PFSK-1 (cell line): ENCODE data around the gene AATF.

Experiments
- FOXP2 ChIP-seq: optimal IDR thresholded peaks from 2 replicates; pipeline ENCODE3; 2011; ENCODE audit warnings: borderline replicate concordance, control low read depth, inconsistent platforms; ENCODE audit not compliant: insufficient read depth; ENCODE audit errors: extremely low read length, extremely low read depth
- POLR2AphosphoS5 ChIP-seq: IDR thresholded peaks from 2 replicates; pipeline ENCODE4 v1.6.1; 2012; ENCODE audit warnings: low read depth, mild to moderate bottlenecking, control low read depth, low read length, moderate library complexity
- REST ChIP-seq, 2 experiments: IDR thresholded peaks; 2 replicates each; pipeline versions ENCODE4 v1.6.1 to v1.8.0; 2011 to 2012; ENCODE audit warnings: low read depth in 2 of 2, low read length in 2 of 2, control low read depth in 1 of 2, inconsistent platforms in 1 of 2, mild to moderate bottlenecking in 1 of 2, moderate library complexity in 1 of 2; ENCODE audit not compliant: insufficient read depth in 1 of 2
- SIN3A ChIP-seq: IDR thresholded peaks from 2 replicates; pipeline ENCODE4 v1.6.1; 2012; ENCODE audit warnings: mild to moderate bottlenecking, low read length, moderate library complexity, borderline replicate concordance; ENCODE audit not compliant: insufficient read depth
- TAF1 ChIP-seq: IDR thresholded peaks from 2 replicates; pipeline ENCODE4 v1.6.1; 2012; ENCODE audit warnings: low read length, control low read depth, borderline replicate concordance; ENCODE audit not compliant: insufficient read depth

AATF gene

DNA sequence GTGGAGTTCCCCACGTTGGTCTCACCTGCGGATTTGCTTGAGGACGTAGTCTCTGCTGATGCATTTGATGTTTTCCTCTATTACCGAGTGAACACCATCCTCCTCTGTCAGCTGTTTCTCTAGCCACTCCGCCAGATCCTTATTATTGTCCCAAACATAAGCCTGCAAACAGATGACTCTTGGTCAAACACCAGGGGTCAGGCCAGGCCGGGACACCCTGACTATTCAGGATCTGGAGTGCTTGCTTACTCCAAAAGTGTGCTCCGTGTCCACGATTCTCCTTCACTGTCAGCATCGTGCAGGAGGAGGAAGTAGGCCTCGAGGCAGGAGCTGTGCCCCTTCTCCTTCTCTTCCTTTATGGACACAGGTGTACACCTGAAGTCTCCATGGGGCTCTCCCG, 140.2 kb downstream of the AATF start:
- TF ChIP-seq POLR2AphosphoS5, result no peak
- no peak for TF ChIP-seq SIN3A
- no peak for TF ChIP-seq TAF1
- TF ChIP-seq FOXP2, result no peak
- no peak for TF ChIP-seq REST (IDR thresholded peaks at IDR 0.05; ENCODE audit: insufficient read depth in 1 of 2, low read depth in 2 of 2, low read length in 2 of 2)

DNA sequence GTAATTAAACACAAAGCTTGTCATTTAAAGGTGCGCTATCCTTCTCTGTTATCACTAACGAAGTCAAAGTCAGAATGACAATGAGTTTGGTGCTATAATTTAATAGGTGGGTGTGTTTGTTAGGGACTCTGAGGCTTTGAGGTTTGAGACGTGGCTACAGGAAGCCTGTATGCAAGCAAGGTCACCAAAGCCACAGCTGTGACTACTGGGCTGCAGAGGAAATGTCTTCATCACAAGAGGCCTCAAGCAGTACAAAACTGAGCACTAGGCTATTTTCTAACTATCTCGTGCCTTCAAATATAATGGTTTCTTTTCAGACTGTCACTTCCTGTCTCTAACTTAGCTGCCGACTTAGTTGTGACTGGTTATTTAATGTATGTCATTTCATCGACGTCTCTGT, 141.2 kb downstream of the AATF start:
- TF ChIP-seq FOXP2 (no peak), SIN3A (no peak), TAF1 (no peak), REST (IDR thresholded peaks at IDR 0.05; ENCODE audit: insufficient read depth in 1 of 2, low read depth in 2 of 2, low read length in 2 of 2) (no peak), POLR2AphosphoS5 (no peak)

GRCh38 chr17:37090941-37091340, 142.2 kb downstream of the AATF start:
- TF ChIP-seq SIN3A, result no peak
- TF ChIP-seq REST (IDR thresholded peaks at IDR 0.05; ENCODE audit: insufficient read depth in 1 of 2, low read depth in 2 of 2, low read length in 2 of 2), result no peak
- TF ChIP-seq TAF1, result no peak

GRCh38 chr17:37092071-37092470, 143.3 kb downstream of the AATF start:
- TF ChIP-seq POLR2AphosphoS5 (no peak), TAF1 (no peak), REST (IDR thresholded peaks at IDR 0.05; ENCODE audit: insufficient read depth in 1 of 2, low read depth in 2 of 2, low read length in 2 of 2) (no peak)

GRCh38 chr17:37092701-37093100, 143.9 kb downstream of the AATF start:
- TF ChIP-seq TAF1, result no peak

DNA sequence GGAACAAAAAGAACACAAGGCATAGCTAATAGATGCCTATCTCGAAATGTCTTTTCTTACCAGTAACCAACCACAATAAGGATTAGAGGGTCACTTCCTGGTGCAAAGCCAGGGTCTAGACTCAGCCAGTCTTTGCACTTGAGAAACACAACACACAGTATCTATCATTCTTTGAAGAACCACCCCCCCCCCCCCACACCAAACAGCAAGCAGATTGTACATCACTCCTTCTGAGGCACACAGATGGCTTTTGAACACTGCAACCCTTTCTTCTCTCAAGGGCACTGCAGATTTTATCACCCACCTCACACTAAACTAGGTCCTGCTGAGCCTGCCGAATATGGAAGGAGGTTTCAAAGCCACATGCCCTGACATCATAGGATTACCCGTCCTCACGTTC, 145.6 kb downstream of the AATF start:
- TF ChIP-seq TAF1 (no peak), SIN3A (no peak), POLR2AphosphoS5 (no peak), REST (IDR thresholded peaks at IDR 0.05; ENCODE audit: insufficient read depth in 1 of 2, low read depth in 2 of 2, low read length in 2 of 2) (no peak), FOXP2 (no peak)
